Measurements from ENCODE around the gene LDLRAD4.

LDLRAD4 gene

GRCh38 chr18:13425357-13426091 is 207.0 kb downstream of the LDLRAD4 start:
- DNase-seq (ENCODE audit: low read depth, low spot score) = peak; percentile 43

GRCh38 chr18:13427354-13427753 is 208.8 kb downstream of the LDLRAD4 start:
- DNase-seq (ENCODE audit: low read depth, low spot score) = no peak

- DNase-seq (ENCODE audit: low read depth, low spot score) = no peak
Observed at GRCh38 chr18:13428319-13428718, 209.8 kb downstream of the LDLRAD4 start.

- DNase-seq (ENCODE audit: low read depth, low spot score) = no peak
Observed at GRCh38 chr18:13429016-13429415, 210.5 kb downstream of the LDLRAD4 start.

DNA sequence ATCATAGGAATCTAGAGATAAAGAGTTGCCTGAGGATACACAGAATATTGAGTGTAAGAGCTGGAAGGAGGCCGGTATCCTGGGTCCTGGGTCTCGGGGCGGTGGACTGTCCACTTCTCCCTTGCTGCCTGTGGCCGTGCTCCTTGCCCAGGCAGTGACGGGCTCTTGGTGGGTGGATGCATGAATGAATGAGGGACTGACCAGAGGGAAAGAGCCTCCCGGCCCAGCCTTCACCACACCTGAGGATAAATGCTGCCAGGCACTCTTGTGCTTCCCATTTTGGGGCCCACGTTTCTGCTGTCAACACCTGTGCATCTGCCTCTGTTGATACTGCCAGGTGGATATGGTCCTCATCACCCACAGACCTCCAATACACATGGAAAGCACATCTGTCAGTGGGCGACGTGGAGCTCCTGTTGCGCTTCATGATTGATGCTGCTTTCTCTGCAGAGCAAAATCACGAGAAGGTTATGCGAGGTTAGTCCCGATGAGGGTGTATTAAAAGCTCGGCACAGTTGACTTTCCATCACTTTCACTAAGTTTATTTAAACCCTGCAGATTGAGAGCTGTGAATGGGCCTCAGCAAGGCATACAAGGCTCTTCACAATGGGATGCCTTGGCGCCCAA is 211.4 kb downstream of the LDLRAD4 start:
- no peak for DNase-seq (ENCODE audit: low read depth, low spot score)

DNA sequence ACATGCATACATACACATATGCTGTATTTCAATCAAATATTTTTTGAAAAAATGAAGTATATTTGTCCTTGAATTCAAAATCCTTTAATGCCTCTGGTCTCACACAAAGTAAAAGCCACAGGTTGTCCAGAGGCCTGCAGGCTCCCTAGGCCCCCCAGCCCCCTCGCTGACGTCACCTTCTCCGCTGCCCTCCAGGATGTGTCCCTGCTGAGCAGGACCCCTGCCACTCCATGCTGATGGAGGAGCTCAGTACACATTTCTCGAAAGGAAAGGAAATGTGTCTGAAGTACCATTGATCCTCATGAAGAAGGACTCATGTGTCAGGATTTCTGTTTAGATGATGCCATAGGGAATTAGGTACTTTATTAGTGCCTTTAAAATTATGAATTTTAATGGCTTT is 212.1 kb downstream of the LDLRAD4 start:
- no peak for DNase-seq (ENCODE audit: low read depth, low spot score)

- no peak for DNase-seq (ENCODE audit: low read depth, low spot score)
Observed at GRCh38 chr18:13431886-13432285, 213.3 kb downstream of the LDLRAD4 start.

DNA sequence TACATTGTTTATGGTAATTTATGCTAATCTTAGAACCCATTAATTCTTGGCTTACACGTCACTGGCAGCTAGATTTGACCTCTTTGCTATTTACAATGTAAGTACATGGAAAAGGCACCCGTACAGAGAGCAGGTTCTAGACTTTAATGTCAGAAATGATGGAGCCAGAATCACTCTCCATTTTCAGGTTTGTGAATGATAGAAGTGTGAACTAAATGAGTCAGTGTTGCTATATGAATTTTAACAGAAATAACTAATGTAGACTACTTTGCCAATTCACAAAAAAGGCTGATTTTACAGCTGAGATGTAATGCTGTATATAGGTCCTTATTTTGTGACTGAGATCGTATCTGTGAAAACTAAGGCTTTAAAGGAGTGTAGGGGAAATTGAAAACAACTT is 214.6 kb downstream of the LDLRAD4 start:
- DNase-seq (ENCODE audit: low read depth, low spot score) = no peak

DNA sequence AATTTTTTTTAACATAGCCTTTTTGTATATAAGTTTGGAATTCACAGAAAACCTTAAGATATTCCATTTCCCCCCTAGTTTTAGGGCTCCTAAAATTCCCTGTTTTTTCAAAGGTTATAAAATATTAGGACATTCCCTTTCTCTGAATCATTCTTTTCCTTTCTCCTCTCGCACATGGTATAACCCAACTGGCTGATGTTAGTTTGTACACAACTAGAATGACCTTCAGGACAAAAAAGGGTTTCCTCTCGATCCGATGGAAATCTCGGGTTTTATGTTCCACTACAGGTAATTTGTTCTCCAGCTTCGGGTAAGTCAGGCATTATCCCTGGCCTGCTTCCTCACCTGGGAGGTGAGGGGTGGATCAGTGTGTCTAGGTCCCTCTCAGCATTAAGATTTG is 215.1 kb downstream of the LDLRAD4 start:
- DNase-seq (ENCODE audit: low read depth, low spot score) = no peak

- DNase-seq (ENCODE audit: low read depth, low spot score) = no peak
Observed at GRCh38 chr18:13434854-13435253, 216.3 kb downstream of the LDLRAD4 start.

GRCh38 chr18:13435586-13436333 is 217.2 kb downstream of the LDLRAD4 start:
- DNase-seq (ENCODE audit: low read depth, low spot score) = no peak

DNA sequence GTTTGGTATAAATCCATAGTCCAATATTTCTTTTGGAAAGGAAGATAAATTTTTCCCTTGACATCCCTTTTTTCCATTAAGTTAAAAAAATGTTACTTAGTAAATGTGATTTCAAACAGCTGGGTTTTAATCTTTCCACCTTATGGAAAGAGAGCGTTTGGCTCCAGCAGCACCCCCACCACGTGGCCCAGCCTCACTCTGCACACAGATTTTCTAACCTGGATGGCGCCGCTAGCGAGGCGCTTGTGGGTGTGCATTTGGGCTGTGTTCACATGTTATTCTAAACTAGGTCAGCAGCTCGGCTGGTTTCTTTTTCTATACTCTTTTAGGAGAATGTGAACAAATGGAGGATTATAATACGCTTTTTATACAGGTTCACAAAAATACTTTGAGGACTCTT is 218.0 kb downstream of the LDLRAD4 start:
- DNase-seq (ENCODE audit: low read depth, low spot score) = no peak

DNA sequence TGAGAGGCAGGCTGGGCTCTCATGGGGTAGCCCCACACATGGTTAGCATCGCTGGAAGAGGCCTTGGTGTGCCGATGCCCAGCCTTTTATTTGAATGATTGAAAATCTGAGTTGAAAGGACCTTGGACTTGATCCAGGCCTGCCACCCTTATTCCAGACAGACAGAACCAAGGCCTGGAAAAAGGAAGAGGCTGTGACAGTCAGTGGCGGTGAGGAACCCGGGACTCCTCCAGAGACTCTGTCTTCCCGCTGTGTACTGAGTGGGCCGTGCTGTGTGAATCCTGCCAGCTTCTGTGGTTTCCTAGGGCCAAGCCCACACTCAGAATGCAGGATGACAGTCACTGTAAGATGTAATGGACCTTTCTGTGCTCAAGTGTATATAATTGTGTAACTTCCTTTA is 218.5 kb downstream of the LDLRAD4 start:
- DNase-seq (ENCODE audit: low read depth, low spot score) = no peak

- peak; percentile 66 for DNase-seq (ENCODE audit: low read depth, low spot score)
Observed at GRCh38 chr18:13437796-13438506, 219.4 kb downstream of the LDLRAD4 start.

DNA sequence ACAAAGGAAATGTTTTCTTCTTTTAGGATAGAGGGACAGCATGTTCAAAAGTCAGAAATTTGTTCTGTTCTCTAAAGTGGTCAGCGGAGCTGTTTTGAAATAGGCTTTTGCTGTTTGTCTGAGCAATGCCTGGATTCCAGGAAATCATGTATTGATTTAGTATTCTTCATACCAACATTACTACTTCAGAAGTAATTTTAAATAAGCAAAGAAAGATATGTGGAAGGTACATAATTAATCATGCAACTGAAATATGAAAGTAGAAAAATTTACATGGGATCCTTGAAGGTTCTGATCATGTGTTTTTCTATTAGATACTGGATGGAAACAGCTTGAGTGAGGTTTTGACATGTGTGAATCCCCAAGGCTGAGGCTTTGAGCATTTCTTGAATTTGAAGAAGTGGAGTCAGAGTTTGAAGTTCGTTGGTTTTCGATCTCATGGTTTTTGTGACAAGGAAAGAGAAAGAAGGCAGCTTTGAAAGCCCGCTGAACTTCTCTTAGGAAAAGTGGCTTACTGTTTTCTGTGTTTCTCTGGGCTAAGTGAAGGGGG is 220.0 kb downstream of the LDLRAD4 start:
- no peak for DNase-seq (ENCODE audit: low read depth, low spot score)

DNA sequence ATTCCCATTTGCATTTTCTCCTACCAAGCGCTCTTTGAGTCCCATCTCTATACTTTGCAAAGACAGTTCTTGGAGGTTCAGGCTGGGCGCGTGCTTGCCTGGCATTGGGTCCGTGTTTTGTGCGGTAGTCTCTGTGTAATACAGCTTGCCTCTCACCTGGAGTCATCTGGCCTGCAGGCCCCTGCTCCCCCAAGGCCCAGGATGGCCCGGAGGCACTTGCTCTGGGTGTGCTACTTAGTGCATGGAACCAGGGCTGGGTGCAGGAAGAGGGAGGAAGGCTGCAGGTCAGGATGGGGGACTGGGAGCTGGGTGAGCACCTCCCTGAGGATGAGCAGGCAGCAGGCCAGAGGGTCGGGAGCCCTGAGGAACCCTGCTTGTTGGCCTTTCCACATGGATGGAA is 220.9 kb downstream of the LDLRAD4 start:
- DNase-seq (ENCODE audit: low read depth, low spot score) = no peak

DNA sequence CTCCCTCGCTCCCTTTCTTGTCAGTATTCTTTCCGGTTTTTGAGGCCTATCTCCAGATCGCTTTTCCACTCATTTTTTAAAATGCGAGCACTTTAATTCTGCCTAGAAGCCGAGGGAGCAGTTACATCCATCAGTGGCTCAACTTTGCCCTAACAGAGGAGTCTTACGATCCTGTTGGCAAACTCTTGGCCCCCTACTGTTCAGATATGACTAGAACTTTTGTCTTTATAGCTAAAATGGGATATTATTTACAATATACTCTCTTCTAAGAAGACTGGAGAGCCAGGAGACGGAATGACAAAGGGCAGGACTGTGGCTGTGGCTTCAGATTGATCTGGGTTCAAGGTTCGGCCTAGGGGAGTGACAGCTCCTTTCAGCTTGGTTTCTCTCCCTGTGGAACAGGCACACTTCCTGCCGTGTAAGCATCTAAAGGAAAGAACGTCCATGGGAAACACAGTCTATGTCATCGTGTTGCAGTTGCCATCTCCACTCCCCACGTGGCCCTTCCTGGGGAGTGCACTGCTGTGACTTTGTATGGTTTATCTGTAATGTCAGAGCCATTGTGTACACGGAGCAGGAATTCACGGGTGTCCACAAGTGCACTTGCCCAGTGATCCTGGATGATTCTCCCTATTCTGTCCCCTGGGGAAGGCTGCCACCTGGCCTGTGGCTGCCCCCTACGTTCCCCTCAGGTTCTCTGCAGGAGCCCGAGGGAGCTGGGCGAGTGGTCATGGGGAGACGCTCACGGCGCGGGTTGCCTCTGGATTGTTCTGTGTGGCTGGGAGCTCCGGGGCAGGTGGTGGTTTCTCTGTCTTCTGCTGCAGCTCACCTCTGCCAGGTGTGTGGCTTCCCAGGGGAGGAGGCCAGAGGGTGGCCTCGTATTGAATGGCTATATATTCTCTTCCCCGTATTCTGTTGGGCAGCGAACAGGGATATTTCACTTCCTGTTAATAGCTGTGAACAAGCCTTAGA is 222.0 kb downstream of the LDLRAD4 start:
- no peak for DNase-seq (ENCODE audit: low read depth, low spot score)

DNA sequence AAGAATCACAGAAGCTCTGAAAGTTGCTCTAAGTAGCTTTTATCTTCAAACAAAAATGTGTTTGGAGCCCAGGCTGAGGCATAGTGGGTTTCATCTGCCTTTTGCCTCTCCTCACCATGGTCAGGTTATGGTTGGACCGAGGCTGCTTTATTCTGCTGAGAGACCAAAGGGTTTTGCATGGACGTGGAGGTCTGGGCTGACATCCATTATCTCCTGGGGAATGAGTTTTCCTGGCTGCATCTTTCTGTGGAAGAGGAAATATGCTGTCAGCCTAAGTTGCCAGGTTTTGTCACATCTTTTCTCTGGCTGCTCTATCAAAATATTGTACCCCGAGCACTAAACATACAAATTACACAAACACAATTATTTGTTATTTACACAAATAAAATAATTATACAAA is 223.2 kb downstream of the LDLRAD4 start:
- DNase-seq (ENCODE audit: low read depth, low spot score) = no peak

GRCh38 chr18:13442451-13442850 is 223.9 kb downstream of the LDLRAD4 start:
- DNase-seq (ENCODE audit: low read depth, low spot score) = no peak

DNA sequence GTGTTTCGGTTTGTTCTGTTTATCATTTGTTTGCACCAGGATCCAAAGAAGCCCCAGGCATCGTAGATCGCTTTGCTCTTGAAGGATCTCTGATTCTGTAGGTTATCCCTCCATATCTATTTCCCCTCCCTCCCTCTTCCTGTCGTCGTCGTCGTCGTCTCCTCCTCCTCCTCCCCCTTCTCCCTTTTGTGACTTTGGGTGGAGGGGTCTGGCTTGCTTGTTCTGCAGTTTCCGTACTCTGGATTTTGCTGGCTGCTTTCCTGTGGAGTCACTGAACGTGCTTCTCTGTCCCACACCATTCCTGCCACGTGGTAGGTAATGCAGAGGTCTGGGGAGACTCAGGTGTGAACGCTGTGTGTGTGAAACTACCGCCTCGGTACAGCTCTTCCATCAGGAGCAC is 225.0 kb downstream of the LDLRAD4 start:
- DNase-seq (ENCODE audit: low read depth, low spot score) = no peak
